MCF 10A (cell line): ENCODE measurements around the gene GNG7. TPM values are rescaled to one million over a fixed set of nuclear protein-coding genes. Genes with fewer than 3 reads are reported as not detected.
A peak's percentile ranks its signal among the peaks of the same experiment; 100 is the strongest.

Experiments
- BruUV-seq: library from RNA; stranded (reverse); fragments of 400-500 nt; replicated peaks from 2 replicates; lab custom pipeline; 2021; lab: Mats Ljungman, UMichigan
- CTCF ChIA-PET: fragments of 300-600 bp; sonication (Branson Sonifier 250); formaldehyde crosslinking; extraction: SDS; loops from one replicate; lab custom pipeline; 2021; ENCODE audit warnings: antibody characterized with exemption, inconsistent platforms; lab: Yijun Ruan, JAX
- POLR2A ChIA-PET: fragments of 300-600, 350-650 bp; sonication (Branson Sonifier 250); formaldehyde crosslinking; extraction: SDS; loops from one replicate; lab custom pipeline; 2020; ENCODE audit warnings: antibody characterized with exemption, inconsistent platforms; lab: Yijun Ruan, JAX
- DNase-seq: peaks from one replicate; pipeline ENCODE4 v3.0.0-alpha.2; 2018; ENCODE audit not compliant: unreplicated experiment
- H3K27ac Mint-ChIP-seq: one replicate; pipeline ENCODE4 v1.8.0; 2022; ENCODE audit warnings: mild to moderate bottlenecking, low read depth, mixed read lengths; ENCODE audit not compliant: unreplicated experiment
- H3K27me3 Mint-ChIP-seq: one replicate; pipeline ENCODE4 v1.8.0; 2022; ENCODE audit warnings: mixed read lengths; ENCODE audit not compliant: insufficient read depth, unreplicated experiment
- H3K36me3 Mint-ChIP-seq: one replicate; pipeline ENCODE4 v1.8.0; 2022; ENCODE audit warnings: mild to moderate bottlenecking, moderate library complexity, mixed read lengths; ENCODE audit not compliant: insufficient read depth, unreplicated experiment
- H3K4me1 Mint-ChIP-seq: one replicate; pipeline ENCODE4 v1.8.0; 2022; ENCODE audit warnings: mixed read lengths; ENCODE audit not compliant: insufficient read depth, unreplicated experiment
- H3K4me3 Mint-ChIP-seq: one replicate; pipeline ENCODE4 v1.8.0; 2022; ENCODE audit warnings: mild to moderate bottlenecking, moderate library complexity, mixed read lengths; ENCODE audit not compliant: unreplicated experiment
- H3K9me3 Mint-ChIP-seq: one replicate; pipeline ENCODE4 v1.8.0; 2022; ENCODE audit warnings: mixed read lengths; ENCODE audit not compliant: unreplicated experiment
- CTCF ChIP-seq: fragments of 200-600 bp; IDR thresholded peaks from one replicate; pipeline ENCODE4 v1.8.0; 2022; ENCODE audit warnings: antibody characterized with exemption, mild to moderate bottlenecking; ENCODE audit not compliant: unreplicated experiment
- intact Hi-C: fragments of 100-400 bp; cut with micrococcal nuclease; formaldehyde crosslinking; loops from 2 replicates; pipeline ENCODE4 v1.14.1; 2022
- total RNA-seq: library from RNA; stranded (reverse); gene quantifications from 2 replicates; pipeline ENCODE4 v1.2.3, GENCODE V29; 2022

Gene GNG7
- total RNA-seq, 1 experiment from 2014 or later, result 0.51 TPM

- no peaks in the 10 kb centered on the region for H3K9me3 Mint-ChIP-seq
- peak; percentile 95 for DNase-seq
- no peak for TF ChIP-seq CTCF
- no peaks in the 10 kb centered on the region for H3K36me3 Mint-ChIP-seq
- peaks cover 33% of the 10 kb centered on the region for H3K4me1 Mint-ChIP-seq
- POLR2A ChIA-PET, result interaction anchor here (0.5 to 10.7 kb wide), 12 partner anchors 12 to 136 kb away, joined by 3 to 131 read pairs (median 5); partner anchors contain the start of gene GADD45B
- H3K27ac Mint-ChIP-seq, result peak overlapping the region; percentile 71
- intact Hi-C loops, result loop anchor here (1.0 kb wide), 1 partner anchor 49 kb away; no protein-coding TSS in a partner anchor
- H3K27me3 Mint-ChIP-seq, result no peaks in the 10 kb centered on the region
- no TSS peak for BruUV-seq
- CTCF ChIA-PET, result interaction anchor here (0.5 to 1.2 kb wide), 3 partner anchors 15 to 133 kb away, joined by 3 to 7 read pairs (median 4); partner anchors contain the start of gene GADD45B
- H3K4me3 Mint-ChIP-seq, result peak overlapping the region; percentile 51
Observed at GRCh38 chr19:2491130-2491801, 211.2 kb downstream of the GNG7 start.

- ChIA-PET CTCF (interaction anchor here (0.5 to 1.2 kb wide), 4 partner anchors 13 to 193 kb away, joined by 3 to 7 read pairs (median 3); no protein-coding TSS in a partner anchor), POLR2A (interaction anchor here (0.6 to 10.7 kb wide), 12 partner anchors 13 to 137 kb away, joined by 3 to 131 read pairs (median 5); partner anchors contain the start of gene GADD45B)
- H3K9me3 Mint-ChIP-seq, result no peaks in the 10 kb centered on the region
- TF ChIP-seq CTCF, result no peak
- H3K36me3 Mint-ChIP-seq, result no peaks in the 10 kb centered on the region
- no peaks in the 10 kb centered on the region for H3K27me3 Mint-ChIP-seq
- BruUV-seq, result no TSS peak
- peak overlapping the region; percentile 51 for H3K4me3 Mint-ChIP-seq
- DNase-seq, result no peak
- H3K4me1 Mint-ChIP-seq, result peaks cover 33% of the 10 kb centered on the region
- no peak overlapping the region for H3K27ac Mint-ChIP-seq
- intact Hi-C loops, result loop anchor here (1.0 kb wide), 1 partner anchor 50 kb away; no protein-coding TSS in a partner anchor
Observed at GRCh38 chr19:2490659-2491058, 211.8 kb downstream of the GNG7 start.

GRCh38 chr19:2488942-2489731 lies 213.4 kb downstream of the GNG7 start:
- POLR2A ChIA-PET, result interaction anchor here (0.7 to 10.7 kb wide), 2 partner anchors 11 to 837 kb away, joined by 3 to 131 read pairs; partner anchors contain the start of genes GADD45B and TCF3

More at GRCh38 chr19:2488942-2489731, 213.4 kb downstream of the GNG7 start:
- intact Hi-C loops, result no loop called here
- peak; percentile 64 for DNase-seq
- Mint-ChIP-seq H3K4me3 (no peak overlapping the region), H3K27me3 (no peaks in the 10 kb centered on the region), H3K36me3 (no peaks in the 10 kb centered on the region), H3K27ac (no peak overlapping the region), H3K4me1 (peaks cover 35% of the 10 kb centered on the region), H3K9me3 (no peaks in the 10 kb centered on the region)
- CTCF ChIA-PET, result no interaction called here
- TF ChIP-seq CTCF, result no peak
- BruUV-seq, result no TSS peak
